HG02870 (cell line): Measurements from ENCODE around the gene RSRC1.
"Not testable (repeated sequence)": the region's sequence is repeated elsewhere in the genome, so short reads cannot be mapped to it uniquely, and the experiment has no call there.

Source experiments
- ATAC-seq: cut with Tn5 transposase; IDR thresholded peaks from one replicate; pipeline ENCODE4 v1.9.1; 2021; ENCODE audit warnings: mild to moderate bottlenecking, moderate library complexity; ENCODE audit not compliant: unreplicated experiment

Gene RSRC1

DNA sequence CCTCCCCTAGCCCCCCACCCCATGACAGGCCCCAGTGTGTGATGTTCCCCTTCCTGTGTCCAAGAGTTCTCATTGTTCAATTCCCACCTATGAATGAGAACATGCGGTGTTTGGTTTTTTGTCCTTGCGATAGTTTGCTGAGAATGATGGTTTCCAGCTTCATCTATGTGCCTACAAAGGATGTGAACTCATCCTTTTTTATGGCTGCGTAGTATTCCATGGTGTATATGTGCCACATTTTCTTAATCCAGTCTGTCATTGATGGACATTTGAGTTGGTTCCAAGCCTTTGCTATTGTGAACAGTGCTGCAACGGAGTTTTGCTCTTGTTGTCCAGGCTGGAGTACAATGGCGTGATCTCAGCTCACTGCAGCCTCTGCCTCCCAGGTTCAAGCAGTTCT, 12.8 kb downstream of the RSRC1 start:
- not testable (repeated sequence) for ATAC-seq

- ATAC-seq: no peak
Measured at GRCh38 chr3:158127250-158128219, 17.6 kb downstream of the RSRC1 start.

- no peak for ATAC-seq
Measured at GRCh38 chr3:158128755-158129154, 18.9 kb downstream of the RSRC1 start.

DNA sequence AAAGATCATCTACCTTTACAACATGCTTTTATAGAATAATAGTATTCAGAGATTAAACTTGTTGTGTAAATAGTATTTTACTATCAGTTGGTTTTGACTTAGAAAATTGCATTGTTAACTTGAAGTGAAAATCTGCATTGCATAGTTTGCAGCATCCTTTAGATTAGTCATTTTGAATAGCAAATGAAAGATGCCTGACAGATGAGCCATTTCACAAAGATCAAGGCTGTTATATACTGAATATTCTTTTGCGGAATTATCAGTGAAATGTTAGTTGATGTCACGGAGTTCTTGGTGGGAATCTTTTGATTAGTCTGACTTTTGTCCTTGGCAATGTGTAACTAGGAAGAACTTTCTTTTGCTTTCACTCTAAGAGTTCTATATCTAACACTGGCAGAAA, 24.5 kb downstream of the RSRC1 start:
- ATAC-seq: no peak

GRCh38 chr3:158140396-158140795, 30.5 kb downstream of the RSRC1 start:
- ATAC-seq: no peak

DNA sequence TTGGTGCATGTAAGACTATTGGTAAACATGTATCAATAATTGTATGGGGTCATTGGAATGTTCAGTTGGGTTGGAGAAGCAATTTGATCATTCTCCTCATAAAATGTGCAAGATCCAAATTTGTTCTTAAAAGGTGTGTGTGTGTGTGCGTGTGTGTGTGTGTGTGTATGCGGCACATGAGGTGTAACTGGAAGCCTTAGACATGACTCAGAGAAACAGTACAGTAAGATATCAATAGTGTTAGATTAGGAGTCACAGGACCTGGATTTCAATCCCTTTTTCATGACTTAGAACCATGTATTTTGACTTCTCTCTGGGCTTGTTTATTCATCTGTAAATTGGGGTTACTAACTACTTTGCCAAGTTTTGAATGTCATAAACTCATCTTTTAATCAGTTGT, 38.3 kb downstream of the RSRC1 start:
- ATAC-seq: no peak

- no peak for ATAC-seq
Measured at GRCh38 chr3:158152186-158152585, 42.3 kb downstream of the RSRC1 start.

DNA sequence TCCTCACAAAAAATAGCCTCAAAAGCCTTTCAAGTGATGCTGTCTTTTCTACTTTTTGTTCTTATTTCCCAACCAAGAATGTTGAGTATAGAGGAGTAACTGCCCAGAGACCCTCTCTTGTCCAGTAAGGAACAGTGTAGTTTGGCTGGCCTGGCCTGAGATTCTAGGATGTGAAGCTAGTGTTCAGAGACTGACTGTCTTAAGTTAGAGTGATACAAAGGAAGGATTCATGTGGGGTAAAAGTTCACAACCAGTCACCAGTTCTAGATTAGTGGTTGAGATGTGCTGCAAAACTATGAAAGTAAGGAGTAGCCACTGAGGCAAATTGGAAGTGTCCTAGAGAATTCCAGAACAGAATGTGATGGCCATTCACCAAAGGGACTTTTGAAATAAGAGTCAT, 49.1 kb downstream of the RSRC1 start:
- ATAC-seq: no peak

- no peak for ATAC-seq
Measured at GRCh38 chr3:158159714-158160113, 49.8 kb downstream of the RSRC1 start.

DNA sequence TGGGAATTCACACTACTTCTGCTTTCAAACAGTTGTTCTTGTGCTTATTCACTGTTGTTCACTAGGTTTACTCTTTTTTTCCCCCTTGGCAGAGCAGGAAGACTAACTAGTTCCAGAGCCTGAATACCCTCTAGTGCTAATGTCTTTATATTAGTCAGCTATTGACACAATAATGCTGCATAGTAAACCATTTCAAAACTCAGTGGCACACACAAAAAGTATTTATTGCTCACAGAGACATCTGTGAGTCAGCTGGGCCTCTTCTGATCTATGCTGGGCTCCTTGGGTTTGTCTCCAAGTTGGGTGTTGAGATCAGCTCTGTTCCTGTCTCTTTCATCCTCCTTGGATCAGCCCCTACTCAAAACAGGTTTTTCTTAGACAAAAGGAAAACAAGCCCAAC, 51.1 kb downstream of the RSRC1 start:
- no peak for ATAC-seq

- ATAC-seq: no peak
Measured at GRCh38 chr3:158165141-158165655, 55.3 kb downstream of the RSRC1 start.

DNA sequence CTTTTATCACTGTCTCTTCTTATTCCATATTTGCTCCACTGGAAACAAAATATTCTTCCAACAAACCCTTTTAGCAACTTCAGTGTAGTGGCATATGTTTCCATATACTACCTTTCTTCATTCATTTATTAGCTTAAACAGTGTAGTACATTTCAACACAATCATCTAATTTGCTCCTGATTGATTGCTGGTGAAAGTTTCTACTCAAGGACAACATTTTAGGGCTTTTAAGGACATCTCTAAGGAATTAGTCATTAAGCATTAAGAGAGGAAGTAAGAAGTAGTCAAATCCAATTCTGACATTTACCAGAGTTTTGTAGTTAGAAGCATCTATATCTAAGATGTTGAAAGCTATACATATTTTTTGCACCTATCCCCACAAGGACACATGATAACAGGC, 55.8 kb downstream of the RSRC1 start:
- no peak for ATAC-seq

- ATAC-seq: no peak
Measured at GRCh38 chr3:158166223-158166622, 56.3 kb downstream of the RSRC1 start.

DNA sequence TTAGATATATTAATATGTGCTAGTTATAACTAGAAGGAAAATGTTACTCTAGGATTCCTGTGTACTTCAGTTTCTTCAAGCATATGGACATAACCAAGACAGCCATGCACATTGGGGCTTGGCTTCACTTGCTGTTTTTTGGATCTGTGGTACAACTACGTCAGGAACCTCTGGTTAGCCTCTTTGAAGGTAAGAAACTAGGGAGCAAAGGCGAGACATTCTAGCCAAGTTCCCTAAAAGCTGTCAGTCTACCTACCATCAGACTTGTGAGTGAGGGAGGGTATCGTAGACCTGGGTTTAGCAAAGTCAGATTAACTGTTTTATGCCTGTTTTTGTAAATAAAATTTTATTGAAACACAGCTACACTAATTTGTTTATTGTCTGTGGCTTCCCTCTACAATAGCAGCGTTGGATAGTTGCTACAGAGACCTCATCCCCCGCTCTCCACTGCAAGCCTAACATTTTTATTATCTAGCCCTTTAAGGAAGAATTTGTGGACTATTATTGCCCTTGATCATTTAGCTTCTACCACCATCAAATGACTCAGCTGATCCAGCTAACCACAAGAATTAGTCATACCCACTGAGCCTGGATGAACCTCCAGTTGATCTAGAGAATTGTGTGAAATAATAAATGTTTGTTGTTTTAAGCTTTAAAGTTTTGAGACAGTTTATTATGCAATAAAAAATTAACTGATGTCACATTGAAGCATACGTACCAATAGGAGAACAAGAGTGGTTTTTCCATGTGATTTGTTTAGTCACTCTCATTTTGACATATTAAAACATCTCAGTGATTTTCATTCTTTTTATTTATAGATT, 58.1 kb downstream of the RSRC1 start:
- ATAC-seq: no peak

GRCh38 chr3:158169091-158169491, 59.2 kb downstream of the RSRC1 start:
- no peak for ATAC-seq

DNA sequence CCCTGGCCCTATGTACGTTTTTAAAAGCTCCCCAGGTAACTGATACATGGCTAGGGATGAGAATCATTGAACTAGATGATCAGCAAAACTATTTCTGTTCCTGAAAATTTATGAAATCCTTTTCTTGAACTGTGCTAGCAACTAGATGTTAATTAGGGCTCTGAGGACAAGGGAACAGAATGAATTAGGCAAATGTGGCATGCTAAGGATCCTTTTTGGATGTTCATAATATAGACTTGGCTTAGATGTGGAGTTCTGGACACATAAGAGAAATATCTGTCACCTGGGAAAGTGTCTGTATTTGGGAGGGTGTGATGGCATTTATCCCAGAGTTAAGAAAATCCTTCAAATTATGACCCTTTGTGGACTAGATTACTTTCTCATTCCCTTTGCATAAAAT, 71.2 kb downstream of the RSRC1 start:
- no peak for ATAC-seq

DNA sequence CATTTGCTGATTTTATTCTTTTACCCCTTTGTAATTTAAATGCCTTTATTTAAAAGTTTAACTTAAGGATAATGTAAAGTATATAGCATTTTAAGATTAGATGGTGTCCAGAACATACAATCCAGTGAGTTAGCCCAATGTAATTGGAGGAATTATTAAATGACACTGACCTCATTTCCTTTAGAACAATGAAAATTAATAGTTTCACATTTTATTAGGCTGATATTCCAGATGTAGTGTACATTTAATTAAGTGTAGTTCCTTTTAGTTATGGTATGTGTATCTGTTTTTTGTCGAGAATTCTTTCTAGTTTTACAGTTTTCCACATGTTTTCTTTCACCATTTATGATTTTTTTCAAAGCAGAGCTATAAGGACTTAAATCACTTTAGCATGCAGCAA, 75.8 kb downstream of the RSRC1 start:
- ATAC-seq: no peak

DNA sequence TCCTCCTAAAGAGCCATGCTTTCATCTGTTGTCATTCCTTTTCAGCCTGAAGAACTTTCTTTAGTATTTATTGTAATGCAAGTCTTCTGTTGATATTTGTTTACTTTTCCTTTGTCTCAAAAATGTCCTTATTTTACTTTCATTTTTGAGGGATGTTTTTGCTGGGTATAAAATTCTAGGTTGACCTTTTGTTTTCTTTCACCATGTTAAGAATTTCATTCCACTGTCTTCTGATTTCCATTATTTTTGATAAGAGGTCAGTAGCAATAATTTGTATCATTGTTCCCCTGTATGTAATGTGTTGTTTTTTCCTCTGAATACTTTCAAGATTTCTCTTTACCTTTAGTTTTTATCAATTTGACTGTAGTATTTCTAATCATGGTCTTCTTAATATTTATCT, 91.1 kb downstream of the RSRC1 start:
- no peak for ATAC-seq

GRCh38 chr3:158205324-158205723, 95.4 kb downstream of the RSRC1 start:
- ATAC-seq: no peak

GRCh38 chr3:158205994-158206393, 96.1 kb downstream of the RSRC1 start:
- ATAC-seq: peak; percentile 71

DNA sequence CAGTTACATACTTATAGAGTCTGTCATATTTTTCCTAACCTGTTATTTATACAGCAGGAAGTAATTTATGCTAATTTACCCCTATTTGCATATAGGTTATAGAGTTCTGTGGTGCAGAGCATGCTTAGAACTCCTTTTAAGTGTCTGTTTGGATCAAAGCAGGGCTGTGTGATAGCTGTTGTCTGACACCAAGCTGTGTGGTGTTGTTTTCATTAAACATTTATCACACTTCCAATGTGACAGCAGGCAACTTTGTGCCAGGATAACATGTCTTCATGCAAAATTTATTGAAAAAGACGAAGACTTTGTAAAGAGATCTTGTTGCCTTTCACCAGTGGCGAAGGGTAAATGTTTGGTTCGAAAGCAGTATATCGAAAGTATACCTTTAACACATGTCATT, 100.2 kb downstream of the RSRC1 start:
- no peak for ATAC-seq

GRCh38 chr3:158213461-158213860, 103.6 kb downstream of the RSRC1 start:
- no peak for ATAC-seq
